IMR-90 (cell line): Measurements from ENCODE around the gene CPNE4. TPM values are rescaled to one million over a fixed set of nuclear protein-coding genes. Genes with fewer than 3 reads are reported as not detected.

Experiments used
- ATAC-seq: fragments of 200-7000 bp; cut with Tn5 transposase; 2 replicates; pipeline ENCODE4 v1.9.1; 2020; ENCODE audit warnings: low read depth, mild to moderate bottlenecking, moderate library complexity
- BruUV-seq: library from RNA; stranded (reverse); fragments of 400-500 nt; replicated peaks from 2 replicates; lab custom pipeline; 2021; lab: Mats Ljungman, UMichigan
- CTCF ChIA-PET: fragments of 300-600 bp; formaldehyde crosslinking; extraction: SDS; loops from one replicate; lab custom pipeline; 2021; ENCODE audit warnings: antibody characterized with exemption; lab: Yijun Ruan, JAX
- POLR2A ChIA-PET: fragments of 300-600 bp; sonication (Branson Sonifier 250); formaldehyde crosslinking; loops from one replicate; lab custom pipeline; 2022; ENCODE audit warnings: antibody characterized with exemption; ENCODE audit not compliant: unreplicated experiment; lab: Charles Lee
- DNase-seq: peaks from one replicate; pipeline ENCODE4 v3.0.0; 2013
- H2AFZ ChIP-seq: replicated peaks from 2 replicates; pipeline ENCODE3; 2013; ENCODE audit warnings: low read length, mild to moderate bottlenecking; ENCODE audit not compliant: poor library complexity
- H2AK5ac ChIP-seq: 2 replicates; pipeline ENCODE4 v1.6.1; 2013; ENCODE audit warnings: low read depth, low read length, inconsistent platforms
- H2AK9ac ChIP-seq: replicated peaks from 2 replicates; pipeline ENCODE3; 2013; ENCODE audit warnings: mild to moderate bottlenecking, low read depth, low read length, moderate library complexity; ENCODE audit not compliant: poor library complexity
- H2BK120ac ChIP-seq: 2 replicates; pipeline ENCODE4 v1.6.1; 2013; ENCODE audit warnings: low read depth, low read length, inconsistent platforms
- H2BK15ac ChIP-seq: 3 replicates; pipeline ENCODE4 v1.6.1; 2013; ENCODE audit warnings: low read depth, low read length, inconsistent platforms
- H2BK20ac ChIP-seq: 2 replicates; pipeline ENCODE4 v1.6.1; 2013; ENCODE audit warnings: low read depth, mild to moderate bottlenecking, inconsistent platforms, low read length, moderate library complexity
- H2BK5ac ChIP-seq: 2 replicates; pipeline ENCODE4 v1.6.1; 2013; ENCODE audit warnings: mild to moderate bottlenecking, low read depth, low read length, inconsistent platforms; ENCODE audit not compliant: poor library complexity, severe bottlenecking
- H3K14ac ChIP-seq: replicated peaks from 2 replicates; pipeline ENCODE4 v1.6.1; 2013; ENCODE audit warnings: low read depth, low read length, inconsistent platforms
- H3K18ac ChIP-seq: 2 replicates; pipeline ENCODE4 v1.6.1; 2013; ENCODE audit warnings: low read depth, low read length, control low read depth
- H3K23ac ChIP-seq: 2 replicates; pipeline ENCODE4 v1.6.1; 2013; ENCODE audit warnings: low read depth, low read length, inconsistent platforms
- H3K27ac ChIP-seq: 2 replicates; pipeline ENCODE4 v1.5.1; 2013; ENCODE audit warnings: mild to moderate bottlenecking, control low read depth, low read length; ENCODE audit not compliant: insufficient read depth
- H3K27me3 ChIP-seq: 2 replicates; pipeline ENCODE4 v1.6.1; 2013; ENCODE audit warnings: low read length; ENCODE audit not compliant: control insufficient read depth, insufficient read depth
- H3K36me3 ChIP-seq: 2 replicates; pipeline ENCODE4 v1.6.1; 2013; ENCODE audit warnings: low read length, mixed read lengths; ENCODE audit not compliant: control insufficient read depth, insufficient read depth
- H3K4ac ChIP-seq: 2 replicates; pipeline ENCODE4 v1.6.1; 2013; ENCODE audit warnings: low read depth, low read length, inconsistent platforms
- H3K4me1 ChIP-seq: 2 replicates; pipeline ENCODE4 v1.6.1; 2013; ENCODE audit warnings: low read length, mixed read lengths; ENCODE audit not compliant: control insufficient read depth, insufficient read depth
- H3K4me2 ChIP-seq: 2 replicates; pipeline ENCODE4 v1.6.1; 2013; ENCODE audit warnings: low read depth, mild to moderate bottlenecking, control low read depth, low read length, moderate library complexity
- H3K4me3 ChIP-seq: 2 replicates; pipeline ENCODE4 v1.5.1; 2013; ENCODE audit warnings: low read depth, mild to moderate bottlenecking, control low read depth, low read length, moderate library complexity; ENCODE audit not compliant: insufficient read depth
- H3K56ac ChIP-seq: 2 replicates; pipeline ENCODE4 v1.6.1; 2013; ENCODE audit warnings: low read length, inconsistent platforms; ENCODE audit not compliant: insufficient read depth; ENCODE audit errors: extremely low read depth
- H3K79me1 ChIP-seq, 2 experiments: 2 replicates each; pipeline ENCODE4 v1.6.1; 2013; ENCODE audit warnings: low read length in 2 of 2, inconsistent platforms in 1 of 2, low read depth in 1 of 2
- H3K9ac ChIP-seq: 2 replicates; pipeline ENCODE4 v1.6.1; 2013; ENCODE audit warnings: low read depth, low read length, control low read depth
- H3K9me1 ChIP-seq: 2 replicates; pipeline ENCODE4 v1.6.1; 2013; ENCODE audit warnings: low read length, inconsistent platforms; ENCODE audit not compliant: insufficient read depth
- H3K9me3 ChIP-seq: 2 replicates; pipeline ENCODE4 v1.6.1; 2013; ENCODE audit warnings: low read length; ENCODE audit not compliant: control insufficient read depth, insufficient read depth
- H4K20me1 ChIP-seq: 2 replicates; pipeline ENCODE4 v1.6.1; 2013; ENCODE audit warnings: low read length, inconsistent platforms; ENCODE audit not compliant: insufficient read depth
- H4K5ac ChIP-seq: 2 replicates; pipeline ENCODE4 v1.6.1; 2013; ENCODE audit warnings: mild to moderate bottlenecking, low read depth, low read length, control low read depth
- H4K8ac ChIP-seq, 2 experiments: 2 replicates each; pipeline ENCODE4 v1.6.1; 2013; ENCODE audit warnings: low read depth in 2 of 2, low read length in 2 of 2, control low read depth in 1 of 2, inconsistent platforms in 1 of 2
- H4K91ac ChIP-seq: 2 replicates; pipeline ENCODE4 v1.6.1; 2013; ENCODE audit warnings: low read depth, low read length, inconsistent platforms; ENCODE audit not compliant: insufficient read depth
- BHLHE40 ChIP-seq: fragments of 150-350 bp; IDR thresholded peaks from 2 replicates; pipeline ENCODE4 v1.6.1; 2016; ENCODE audit warnings: mild to moderate bottlenecking, low read depth, low read length
- CEBPB ChIP-seq: IDR thresholded peaks from 2 replicates; pipeline ENCODE4 v1.6.1; 2012; ENCODE audit warnings: low read depth, low read length, improper control_type of control experiment
- CHD1 ChIP-seq: IDR thresholded peaks from 2 replicates; pipeline ENCODE4 v1.6.1; 2012; ENCODE audit warnings: low read depth, low read length, improper control_type of control experiment
- FOS ChIP-seq: fragments of 150-350 bp; IDR thresholded peaks from 2 replicates; pipeline ENCODE4 v1.6.1; 2016; ENCODE audit warnings: low read depth, low read length
- MAFK ChIP-seq: IDR thresholded peaks from 2 replicates; pipeline ENCODE4 v1.6.1; 2012; ENCODE audit warnings: low read depth, low read length, improper control_type of control experiment
- MAZ ChIP-seq: IDR thresholded peaks from 2 replicates; pipeline ENCODE4 v1.6.1; 2012; ENCODE audit warnings: low read depth, mild to moderate bottlenecking, low read length, improper control_type of control experiment, moderate library complexity, borderline replicate concordance
- MXI1 ChIP-seq: IDR thresholded peaks from 2 replicates; pipeline ENCODE4 v1.6.1; 2012; ENCODE audit warnings: low read depth, mild to moderate bottlenecking, low read length, moderate library complexity, borderline replicate concordance
- NFE2L2 ChIP-seq: fragments of 150-350 bp; IDR thresholded peaks from 2 replicates; pipeline ENCODE4 v1.6.1; 2016; ENCODE audit warnings: low read depth, mild to moderate bottlenecking, low read length
- RAD21 ChIP-seq: IDR thresholded peaks from 2 replicates; pipeline ENCODE4 v1.6.1; 2012; ENCODE audit warnings: low read length, improper control_type of control experiment
- RCOR1 ChIP-seq: IDR thresholded peaks from 2 replicates; pipeline ENCODE4 v1.6.1; 2012; ENCODE audit warnings: mild to moderate bottlenecking, low read length, improper control_type of control experiment; ENCODE audit not compliant: insufficient replicate concordance
- RFX5 ChIP-seq: IDR thresholded peaks from 2 replicates; pipeline ENCODE4 v1.8.0; 2012; ENCODE audit warnings: low read depth, mild to moderate bottlenecking, low read length, moderate library complexity
- SMC3 ChIP-seq: fragments of 150-350 bp; IDR thresholded peaks from 2 replicates; pipeline ENCODE4 v1.6.1; 2016; ENCODE audit warnings: low read depth, mild to moderate bottlenecking, antibody characterized with exemption, low read length, moderate library complexity
- WGBS, 2 experiments: methylation state at CpG; one replicate each; pipeline versions ENCODE4 v1.1.5 to v1.1.7; 2013; ENCODE audit warnings: missing lambda C conversion rate in 2 of 2; ENCODE audit not compliant: insufficient read length in 1 of 2; ENCODE audit errors: extremely low coverage in 2 of 2; 5-methylcytosine and 5-hydroxymethylcytosine counted together
- dilution Hi-C: fragments of 300-500 bp; cut with HindIII; formaldehyde crosslinking; loops from one replicate; pipeline ENCODE4 v1.14.3; 2018; ENCODE audit warnings: low sequenced_read_pairs; ENCODE audit not compliant: unreplicated experiment
- in situ Hi-C: fragments of 300-500 bp; cut with MboI; formaldehyde crosslinking; loops from 3 replicates; pipeline ENCODE4 v1.14.3; 2019; ENCODE audit warnings: low sequenced_read_pairs, inconsistent platforms, mixed read lengths
- intact Hi-C: fragments of 100-400 bp; cut with micrococcal nuclease; formaldehyde crosslinking; loops from 2 replicates; pipeline ENCODE4 v1.10.0; 2022
- polyA plus RNA-seq, 3 experiments: library from polyadenylated mRNA; depleted of rRNA; stranded (reverse); fragments of >200 nt; gene quantifications; 2 replicates each; pipeline ENCODE4 v1.2.3, GENCODE V29; 2012; ENCODE audit warnings: low replicate concordance in 1 of 3
- total RNA-seq: library from RNA; depleted of rRNA; stranded (reverse); fragments of >200 nt; gene quantifications from 2 replicates; pipeline ENCODE4 v1.2.3, GENCODE V29; 2012
- TF ChIP-seq, protein P1 (sequence below): fragments of 150-350 bp; IDR thresholded peaks from 2 replicates; pipeline ENCODE4 v1.6.1; 2017; ENCODE audit warnings: mild to moderate bottlenecking, antibody characterized with exemption, low read length, low read depth
- TF ChIP-seq, protein P2 (sequence below): fragments of 150-350 bp; IDR thresholded peaks from 2 replicates; pipeline ENCODE4 v1.6.1; 2016; ENCODE audit warnings: low read depth, mild to moderate bottlenecking, low read length, moderate library complexity, borderline replicate concordance

CPNE4 gene
- total and polyA plus RNA-seq, 2 of the 4 experiments (the other 2 are of a cell fraction), result not detected

DNA sequence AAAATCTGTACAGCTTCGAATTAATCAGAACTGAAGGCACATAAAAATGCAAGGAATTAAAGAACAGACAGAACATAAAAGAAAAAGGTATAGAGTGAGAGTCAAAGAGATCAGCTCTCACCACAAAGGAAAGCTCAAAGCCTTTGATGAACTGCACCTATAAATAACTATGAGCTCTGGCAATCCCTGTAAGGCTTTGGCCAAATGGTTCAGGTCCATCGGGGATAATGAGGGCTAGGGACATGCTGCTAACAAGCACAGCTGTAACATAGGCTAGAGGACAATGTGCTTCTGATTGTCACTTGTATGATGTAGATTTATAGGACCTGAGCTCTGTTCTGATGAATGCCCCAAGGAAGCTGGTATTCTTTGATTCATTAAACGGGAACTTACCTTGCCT, 418.1 kb downstream of the CPNE4 start:
- ChIA-PET CTCF (interaction anchor here (0.6 kb wide), 1 partner anchor 518 kb away, joined by 6 read pairs; no protein-coding TSS in a partner anchor), POLR2A (no interaction called here)
- in situ Hi-C loops (no loop called here), dilution Hi-C loops (no loop called here), intact Hi-C loops (no loop called here)
- no peak overlapping the region for H2AK9ac ChIP-seq
- H3K56ac ChIP-seq, result no peak overlapping the region
- no peak overlapping the region for H2BK15ac ChIP-seq
- no peak overlapping the region for H2BK5ac ChIP-seq
- no peak overlapping the region for H4K5ac ChIP-seq
- no peaks in the 10 kb centered on the region for H3K36me3 ChIP-seq
- DNase-seq (no peak), ATAC-seq (no peak)
- H4K91ac ChIP-seq, result no peak overlapping the region
- no peak overlapping the region for H3K4me2 ChIP-seq
- no TSS peak for BruUV-seq
- H3K4me3 ChIP-seq, result no peak overlapping the region
- no peaks in the 10 kb centered on the region for H3K4me1 ChIP-seq
- no peak overlapping the region for H3K14ac ChIP-seq
- no peak overlapping the region for H3K23ac ChIP-seq
- no peaks in the 10 kb centered on the region for H3K79me1 ChIP-seq
- no peak overlapping the region for H3K9ac ChIP-seq
- H2AFZ ChIP-seq, result no peak overlapping the region
- no CpG with 5 or more reads among the region's 3 CpGs for WGBS, 2 experiments
- no peak overlapping the region for H4K8ac ChIP-seq
- no peaks in the 10 kb centered on the region for H4K20me1 ChIP-seq
- no peak overlapping the region for H3K4ac ChIP-seq
- no peak overlapping the region for H2BK120ac ChIP-seq
- H3K27me3 ChIP-seq, result no peaks in the 10 kb centered on the region
- H3K9me1 ChIP-seq, result no peaks in the 10 kb centered on the region
- H3K18ac ChIP-seq, result no peak overlapping the region
- TF ChIP-seq MAFK, result no peak
- no peak for TF ChIP-seq BHLHE40
- no peak for TF ChIP-seq MAZ
- no peak for TF ChIP-seq SMC3
- no peak for TF ChIP-seq MXI1
- no peak for TF ChIP-seq RFX5
- no peak for TF ChIP-seq NFE2L2
- no peak for TF ChIP-seq FOS
- TF ChIP-seq CEBPB, result no peak
- TF ChIP-seq, protein P1, sequence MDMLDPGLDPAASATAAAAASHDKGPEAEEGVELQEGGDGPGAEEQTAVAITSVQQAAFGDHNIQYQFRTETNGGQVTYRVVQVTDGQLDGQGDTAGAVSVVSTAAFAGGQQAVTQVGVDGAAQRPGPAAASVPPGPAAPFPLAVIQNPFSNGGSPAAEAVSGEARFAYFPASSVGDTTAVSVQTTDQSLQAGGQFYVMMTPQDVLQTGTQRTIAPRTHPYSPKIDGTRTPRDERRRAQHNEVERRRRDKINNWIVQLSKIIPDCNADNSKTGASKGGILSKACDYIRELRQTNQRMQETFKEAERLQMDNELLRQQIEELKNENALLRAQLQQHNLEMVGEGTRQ, result no peak
- no peak for TF ChIP-seq RCOR1
- TF ChIP-seq, protein P2, sequence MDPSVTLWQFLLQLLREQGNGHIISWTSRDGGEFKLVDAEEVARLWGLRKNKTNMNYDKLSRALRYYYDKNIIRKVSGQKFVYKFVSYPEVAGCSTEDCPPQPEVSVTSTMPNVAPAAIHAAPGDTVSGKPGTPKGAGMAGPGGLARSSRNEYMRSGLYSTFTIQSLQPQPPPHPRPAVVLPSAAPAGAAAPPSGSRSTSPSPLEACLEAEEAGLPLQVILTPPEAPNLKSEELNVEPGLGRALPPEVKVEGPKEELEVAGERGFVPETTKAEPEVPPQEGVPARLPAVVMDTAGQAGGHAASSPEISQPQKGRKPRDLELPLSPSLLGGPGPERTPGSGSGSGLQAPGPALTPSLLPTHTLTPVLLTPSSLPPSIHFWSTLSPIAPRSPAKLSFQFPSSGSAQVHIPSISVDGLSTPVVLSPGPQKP, result no peak
- TF ChIP-seq CHD1, result no peak
- no peak for TF ChIP-seq RAD21
- H3K27ac ChIP-seq, result no peak overlapping the region
- H3K9me3 ChIP-seq, result no peaks in the 10 kb centered on the region
- no peak overlapping the region for H2AK5ac ChIP-seq
- no peak overlapping the region for H2BK20ac ChIP-seq
